HEK293T (cell line): ENCODE measurements around the gene RNASEH2B.

Experiments
- BHLHE40 ChIP-seq: fragments of 450-650 bp; IDR thresholded peaks from 2 replicates; pipeline ENCODE4 v1.6.1; 2016; ENCODE audit warnings: mild to moderate bottlenecking, moderate library complexity, borderline replicate concordance
- CTBP1 ChIP-seq: fragments of 450-650 bp; IDR thresholded peaks from 2 replicates; pipeline ENCODE4 v1.6.1; 2016; ENCODE audit warnings: borderline replicate concordance
- ELF4 ChIP-seq: fragments of 450-650 bp; IDR thresholded peaks from 2 replicates; pipeline ENCODE4 v1.6.1; 2017; ENCODE audit warnings: antibody characterized with exemption
- FOXA1 ChIP-seq: fragments of 450-650 bp; IDR thresholded peaks from 2 replicates; pipeline ENCODE4 v1.6.1; 2016; ENCODE audit warnings: mild to moderate bottlenecking
- FOXM1 ChIP-seq: fragments of 450-650 bp; IDR thresholded peaks from 2 replicates; pipeline ENCODE4 v1.6.1; 2017; ENCODE audit warnings: mild to moderate bottlenecking, borderline replicate concordance
- HDGF ChIP-seq: fragments of 450-650 bp; IDR thresholded peaks from 2 replicates; pipeline ENCODE4 v1.6.1; 2017; ENCODE audit warnings: antibody characterized with exemption, borderline replicate concordance
- L3MBTL2 ChIP-seq: fragments of 450-650 bp; conservative IDR thresholded peaks from 2 replicates; pipeline ENCODE4 v1.6.1; 2016; ENCODE audit warnings: mild to moderate bottlenecking
- SP1 ChIP-seq: fragments of 450-650 bp; IDR thresholded peaks from 2 replicates; pipeline ENCODE4 v1.6.1; 2017
- SUZ12 ChIP-seq: fragments of 450-650 bp; IDR thresholded peaks from 2 replicates; pipeline ENCODE4 v1.6.1; 2016; ENCODE audit warnings: mild to moderate bottlenecking
- ZNF384 ChIP-seq: fragments of 450-650 bp; IDR thresholded peaks from 2 replicates; pipeline ENCODE4 v1.6.1; 2016
- TF ChIP-seq, protein P1 (sequence below): fragments of 450-650 bp; IDR thresholded peaks from 2 replicates; pipeline ENCODE4 v1.6.1; 2016

GRCh38 chr13:50914848-50915247, 5.3 kb downstream of the RNASEH2B start:
- TF ChIP-seq FOXM1: no peak
- TF ChIP-seq, protein P1, sequence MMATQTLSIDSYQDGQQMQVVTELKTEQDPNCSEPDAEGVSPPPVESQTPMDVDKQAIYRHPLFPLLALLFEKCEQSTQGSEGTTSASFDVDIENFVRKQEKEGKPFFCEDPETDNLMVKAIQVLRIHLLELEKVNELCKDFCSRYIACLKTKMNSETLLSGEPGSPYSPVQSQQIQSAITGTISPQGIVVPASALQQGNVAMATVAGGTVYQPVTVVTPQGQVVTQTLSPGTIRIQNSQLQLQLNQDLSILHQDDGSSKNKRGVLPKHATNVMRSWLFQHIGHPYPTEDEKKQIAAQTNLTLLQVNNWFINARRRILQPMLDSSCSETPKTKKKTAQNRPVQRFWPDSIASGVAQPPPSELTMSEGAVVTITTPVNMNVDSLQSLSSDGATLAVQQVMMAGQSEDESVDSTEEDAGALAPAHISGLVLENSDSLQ: no peak
- no peak for TF ChIP-seq ELF4
- no peak for TF ChIP-seq SP1
- no peak for TF ChIP-seq FOXA1
- TF ChIP-seq L3MBTL2: no peak
- TF ChIP-seq BHLHE40: no peak
- TF ChIP-seq ZNF384: no peak
- TF ChIP-seq SUZ12: no peak
- no peak for TF ChIP-seq CTBP1
- no peak for TF ChIP-seq HDGF
